Neural cell (in vitro differentiated cells): ENCODE measurements around the gene LRRC8C. TPM values are rescaled to one million over a fixed set of nuclear protein-coding genes. Genes with fewer than 3 reads are reported as not detected.

Experiments
- H2AFZ ChIP-seq: fragments of 200-600, 300-800 bp; sonication (generic), shearing (Covaris generic); 2 replicates; pipeline ENCODE4 v1.6.0; 2014; ENCODE audit warnings: low read depth, mild to moderate bottlenecking, antibody characterized with exemption, low read length, moderate library complexity
- H3F3A ChIP-seq: fragments of 200-600 bp; shearing (Covaris generic); 2 replicates; pipeline ENCODE4 v1.6.1; 2016; ENCODE audit warnings: mild to moderate bottlenecking, moderate library complexity, mixed read lengths, antibody characterized with exemption, low read length; ENCODE audit not compliant: insufficient read depth, poor library complexity, severe bottlenecking
- H3K27ac ChIP-seq: fragments of 200-600, 300-800 bp; sonication (generic), shearing (Covaris generic); 2 replicates; pipeline ENCODE4 v1.5.1; 2014; ENCODE audit warnings: mild to moderate bottlenecking, low read length, moderate library complexity
- H3K27me3 ChIP-seq: fragments of 300-800, 200-600 bp; sonication (generic), shearing (Covaris generic); 2 replicates; pipeline ENCODE4 v1.6.0; 2014; ENCODE audit warnings: mild to moderate bottlenecking, low read depth, low read length, moderate library complexity; ENCODE audit not compliant: insufficient read depth
- H3K36me3 ChIP-seq: fragments of 300-800, 200-600 bp; sonication (generic), shearing (Covaris generic); 2 replicates; pipeline ENCODE4 v1.5.1; 2014; ENCODE audit warnings: mild to moderate bottlenecking, antibody characterized with exemption, low read length, moderate library complexity; ENCODE audit not compliant: insufficient read depth
- H3K4me2 ChIP-seq: fragments of 300-800, 200-600 bp; sonication (generic), shearing (Covaris generic); 2 replicates; pipeline ENCODE4 v1.6.0; 2014; ENCODE audit warnings: mild to moderate bottlenecking, low read length
- H3K4me3 ChIP-seq: fragments of 300-800, 200-600 bp; sonication (generic), shearing (Covaris generic); 2 replicates; pipeline ENCODE4 v1.5.1; 2014; ENCODE audit warnings: mild to moderate bottlenecking, low read length, moderate library complexity
- H3K79me2 ChIP-seq: fragments of 200-600 bp; shearing (Covaris generic); replicated peaks from 2 replicates; pipeline ENCODE4 v1.6.0; 2014; ENCODE audit warnings: mild to moderate bottlenecking, low read length, moderate library complexity; ENCODE audit not compliant: insufficient read depth
- H3K9ac ChIP-seq: fragments of 300-800, 200-600 bp; sonication (generic), shearing (Covaris generic); 2 replicates; pipeline ENCODE4 v1.6.1; 2016; ENCODE audit warnings: mild to moderate bottlenecking, low read length, mixed read lengths
- H3K9me2 ChIP-seq: fragments of 200-600 bp; shearing (Covaris generic); 2 replicates; pipeline ENCODE4 v1.6.1; 2016; ENCODE audit warnings: mild to moderate bottlenecking, low read length, mixed read lengths; ENCODE audit not compliant: insufficient read depth
- H3K9me3 ChIP-seq: fragments of 200-600, 300-800 bp; sonication (generic), shearing (Covaris generic); 2 replicates; pipeline ENCODE4 v1.6.1; 2016; ENCODE audit warnings: mild to moderate bottlenecking, mixed run types, low read length, moderate library complexity, mixed read lengths
- H4K20me1 ChIP-seq: fragments of 200-600 bp; shearing (Covaris generic); 2 replicates; pipeline ENCODE4 v1.6.1; 2016; ENCODE audit warnings: mild to moderate bottlenecking, mixed run types; ENCODE audit not compliant: insufficient read depth
- CTCF ChIP-seq: fragments of 450-650 bp; IDR thresholded peaks from 2 replicates; pipeline ENCODE4 v1.5.1; 2014; ENCODE audit warnings: antibody characterized with exemption, mild to moderate bottlenecking, moderate library complexity; ENCODE audit not compliant: poor library complexity, severe bottlenecking
- EP300 ChIP-seq: fragments of 450-650 bp; conservative IDR thresholded peaks from 2 replicates; pipeline ENCODE4 v1.6.1; 2014; ENCODE audit warnings: antibody characterized with exemption, mild to moderate bottlenecking, moderate library complexity; ENCODE audit not compliant: poor library complexity, severe bottlenecking
- EZH2 ChIP-seq: fragments of 200-600, 300-800 bp; shearing (Covaris generic), sonication (generic); IDR thresholded peaks from 2 replicates; pipeline ENCODE4 v1.6.1; 2014; ENCODE audit warnings: antibody characterized with exemption, low read length, borderline replicate concordance, mild to moderate bottlenecking; ENCODE audit not compliant: insufficient read depth, poor library complexity, severe bottlenecking
- MXI1 ChIP-seq: fragments of 450-650 bp; conservative IDR thresholded peaks from 2 replicates; pipeline ENCODE4 v1.6.1; 2014; ENCODE audit warnings: antibody characterized with exemption, mild to moderate bottlenecking; ENCODE audit not compliant: poor library complexity, severe bottlenecking
- POLR2AphosphoS5 ChIP-seq: IDR thresholded peaks from 2 replicates; pipeline ENCODE4 v1.6.1; 2012
- RAD21 ChIP-seq: fragments of 450-650 bp; conservative IDR thresholded peaks from 2 replicates; pipeline ENCODE4 v1.6.1; 2014; ENCODE audit warnings: antibody characterized with exemption, mild to moderate bottlenecking, moderate library complexity
- REST ChIP-seq: IDR thresholded peaks from 2 replicates; pipeline ENCODE4 v1.6.1; 2012; ENCODE audit warnings: borderline replicate concordance
- SMC3 ChIP-seq: fragments of 450-650 bp; conservative IDR thresholded peaks from 2 replicates; pipeline ENCODE4 v1.6.1; 2014; ENCODE audit warnings: antibody characterized with exemption, mild to moderate bottlenecking, moderate library complexity; ENCODE audit not compliant: poor library complexity
- TAF1 ChIP-seq: IDR thresholded peaks from 2 replicates; pipeline ENCODE4 v1.6.1; 2012; ENCODE audit warnings: low read depth
- polyA plus RNA-seq: library from polyadenylated mRNA; depleted of rRNA; stranded (reverse); fragments of >200 nt; gene quantifications from 2 replicates; pipeline ENCODE4 v1.2.3, GENCODE V29; 2014

The LRRC8C gene
- polyA plus RNA-seq, 1 donor from 2014 or later, result 0.78 TPM

GRCh38 chr1:89682611-89683010 is 49.7 kb downstream of the LRRC8C start:
- Histone ChIP-seq H3K27me3 (no peaks in the 10 kb centered on the region), H3K4me3 (no peak overlapping the region), H3K27ac (no peak overlapping the region), H2AFZ (no peak overlapping the region), H3K36me3 (no peaks in the 10 kb centered on the region), H3K79me2 (no peaks in the 10 kb centered on the region), H4K20me1 (no peaks in the 10 kb centered on the region), H3K9me2 (no peaks in the 10 kb centered on the region), H3K9ac (no peak overlapping the region), H3K9me3 (no peaks in the 10 kb centered on the region), H3K4me2 (no peak overlapping the region), H3F3A (no peaks in the 10 kb centered on the region)
- TF ChIP-seq POLR2AphosphoS5 (no peak), TAF1 (no peak), EZH2 (no peak), REST (no peak), SMC3 (no peak), CTCF (no peak), EP300 (no peak), RAD21 (no peak), MXI1 (no peak)

GRCh38 chr1:89685461-89685860 is 52.5 kb downstream of the LRRC8C start:
- Histone ChIP-seq H3K36me3 (no peaks in the 10 kb centered on the region), H3K9ac (no peak overlapping the region), H2AFZ (no peak overlapping the region), H3K4me3 (no peak overlapping the region), H3K9me3 (no peaks in the 10 kb centered on the region), H3K9me2 (no peaks in the 10 kb centered on the region), H4K20me1 (no peaks in the 10 kb centered on the region), H3K27ac (no peak overlapping the region), H3K4me2 (no peak overlapping the region), H3K27me3 (no peaks in the 10 kb centered on the region), H3F3A (no peaks in the 10 kb centered on the region), H3K79me2 (no peaks in the 10 kb centered on the region)
- no peak for TF ChIP-seq RAD21
- TF ChIP-seq SMC3, result no peak
- TF ChIP-seq EZH2, result no peak
- TF ChIP-seq TAF1, result no peak
- no peak for TF ChIP-seq REST
- no peak for TF ChIP-seq POLR2AphosphoS5
- TF ChIP-seq CTCF, result no peak
- TF ChIP-seq EP300, result no peak
- no peak for TF ChIP-seq MXI1
